CD4-positive, alpha-beta T cell (primary cell): ENCODE data around the gene NRIP1. TPM values are rescaled to one million over a fixed set of nuclear protein-coding genes. Genes with fewer than 3 reads are reported as not detected.

Source experiments
- ATAC-seq: fragments of 200-7000 bp; cut with Tn5 transposase; one replicate; pipeline ENCODE4 v1.10.0; 2022; ENCODE audit warnings: mild to moderate bottlenecking; ENCODE audit not compliant: poor library complexity
- CTCF ChIA-PET: fragments of 350-600 bp; sonication (Branson Sonifier 250); formaldehyde crosslinking; loops from one replicate; lab custom pipeline; 2021; ENCODE audit warnings: antibody characterized with exemption, inconsistent platforms; lab: Charles Lee
- POLR2A ChIA-PET: fragments of 350-600 bp; sonication (Branson Sonifier 250); formaldehyde crosslinking; loops from one replicate; lab custom pipeline; 2021; ENCODE audit warnings: antibody characterized with exemption, inconsistent platforms; lab: Charles Lee
- DNase-seq, 14 experiments: peaks; one replicate each; pipeline ENCODE4 v3.0.0-alpha.2; 2013 to 2020; ENCODE audit warnings: mixed read lengths in 2 of 14
- H3K27ac ChIP-seq, 2 donors: one replicate each; pipeline versions ENCODE4 v1.5.1 to v1.7.0; 2013; ENCODE audit warnings: low read length in 2 of 2, low read depth in 1 of 2, mild to moderate bottlenecking in 1 of 2
- H3K27me3 ChIP-seq, 2 experiments: 1 replicate in 1 of 2; 2 replicates in 1 of 2; pipeline versions ENCODE4 v1.6.1 to v1.7.0; 2013; ENCODE audit warnings: low read length in 2 of 2, control low read depth in 1 of 2, mild to moderate bottlenecking in 1 of 2, moderate library complexity in 1 of 2; ENCODE audit not compliant: insufficient read depth in 2 of 2, control insufficient read depth in 1 of 2
- H3K36me3 ChIP-seq: one replicate; pipeline ENCODE4 v1.6.1; 2013; ENCODE audit warnings: low read length, control low read depth; ENCODE audit not compliant: insufficient read depth
- H3K4me1 ChIP-seq: one replicate; pipeline ENCODE4 v1.6.1; 2013; ENCODE audit warnings: low read length, control low read depth; ENCODE audit not compliant: insufficient read depth
- H3K4me3 ChIP-seq: one replicate; pipeline ENCODE4 v1.5.1; 2013; ENCODE audit warnings: mild to moderate bottlenecking, low read length, moderate library complexity
- H3K9me3 ChIP-seq, 2 experiments: 1 replicate in 1 of 2; 2 replicates in 1 of 2; pipeline versions ENCODE4 v1.6.1 to v1.7.0; 2013; ENCODE audit warnings: low read length in 2 of 2, mild to moderate bottlenecking in 2 of 2, control low read depth in 1 of 2, moderate library complexity in 1 of 2; ENCODE audit not compliant: control insufficient read depth in 1 of 2, insufficient read depth in 1 of 2
- H3K27ac Mint-ChIP-seq: one replicate; pipeline ENCODE4 v1.8.0; 2020; ENCODE audit warnings: mixed read lengths
- H3K27me3 Mint-ChIP-seq: one replicate; pipeline ENCODE4 v1.8.0; 2021; ENCODE audit warnings: mixed read lengths
- H3K36me3 Mint-ChIP-seq: one replicate; pipeline ENCODE4 v1.8.0; 2021; ENCODE audit warnings: low read depth, mixed read lengths
- H3K4me1 Mint-ChIP-seq: one replicate; pipeline ENCODE4 v1.8.0; 2021; ENCODE audit warnings: low read depth, mixed read lengths
- H3K4me3 Mint-ChIP-seq: one replicate; pipeline ENCODE4 v1.8.0; 2020; ENCODE audit warnings: mild to moderate bottlenecking, mixed read lengths
- H3K9me3 Mint-ChIP-seq: one replicate; pipeline ENCODE4 v1.8.0; 2020; ENCODE audit warnings: mixed read lengths
- CTCF ChIP-seq: fragments of 200-600 bp; IDR thresholded peaks from one replicate; pipeline ENCODE4 v1.8.0; 2022; ENCODE audit warnings: antibody characterized with exemption, mild to moderate bottlenecking
- intact Hi-C, 2 experiments: fragments of 100-400 bp; cut with DNase I in 1 of 2; cut with micrococcal nuclease in 1 of 2; formaldehyde crosslinking; loops; one replicate each; pipeline versions ENCODE4 v1.15.1 to v1.9.0; 2023 to 2025; cut with DNase I, micrococcal nuclease
- total RNA-seq, 174 experiments: library from RNA in 2 of 174; stranded (reverse) in 2 of 174; gene quantifications; one replicate each; pipeline ENCODE4 v1.2.3 and lab custom pipeline; 2021 to 2026

The NRIP1 gene
- total RNA-seq, 2 experiments from 2014 or later = 41.6 to 50.1 TPM

- H3K4me1 ChIP-seq = no peaks in the 10 kb centered on the region
- H3K36me3 ChIP-seq = no peaks in the 10 kb centered on the region
- ChIA-PET CTCF (no interaction called here), POLR2A (interaction anchor here (1.3 kb wide), 1 partner anchor 16 kb away, joined by 3 read pairs; the partner anchor contains the start of gene NRIP1)
- no peak overlapping the region for H3K27ac ChIP-seq
- peaks cover 0 to 4% of the 10 kb centered on the region in 2 experiments for H3K27me3 ChIP-seq
- H3K4me3 Mint-ChIP-seq = no peak overlapping the region
- H3K9me3 ChIP-seq = no peaks in the 10 kb centered on the region
- no peak overlapping the region for H3K4me3 ChIP-seq
- H3K4me1 Mint-ChIP-seq = no peaks in the 10 kb centered on the region
- peaks cover 4% of the 10 kb centered on the region for H3K27me3 Mint-ChIP-seq
- no peak overlapping the region for H3K27ac Mint-ChIP-seq
- no peaks in the 10 kb centered on the region for H3K9me3 Mint-ChIP-seq
- no peaks in the 10 kb centered on the region for H3K36me3 Mint-ChIP-seq
- DNase-seq (no peak), ATAC-seq (no peak)
- TF ChIP-seq CTCF = no peak
- intact Hi-C loops = no loop called here
These were observed 15.7 kb upstream of the NRIP1 start for GRCh38 chr21:15080526-15080925.

DNA sequence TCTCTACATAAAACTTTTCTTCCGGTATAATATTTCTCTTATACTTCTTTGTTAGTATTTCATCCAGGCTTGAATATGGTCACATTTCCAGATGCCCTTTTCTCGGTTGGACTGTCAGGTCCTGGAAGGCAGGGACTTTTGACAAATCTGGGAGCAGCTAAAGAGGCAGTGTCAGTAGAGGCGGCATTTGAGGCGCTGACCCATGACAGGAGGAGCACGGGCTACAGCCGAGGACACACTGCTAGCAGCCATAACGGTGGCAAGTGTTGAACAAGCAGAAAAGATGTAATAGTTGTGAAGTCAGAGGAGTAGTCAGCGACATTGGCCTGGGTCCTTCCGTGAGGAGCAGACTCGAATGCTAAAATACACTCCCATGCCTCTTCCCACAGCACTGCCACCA is 14.5 kb upstream of the NRIP1 start:
- no peaks in the 10 kb centered on the region for H3K4me1 Mint-ChIP-seq
- H3K9me3 Mint-ChIP-seq = no peaks in the 10 kb centered on the region
- H3K4me1 ChIP-seq = no peaks in the 10 kb centered on the region
- H3K4me3 ChIP-seq = no peak overlapping the region
- no peaks in the 10 kb centered on the region for H3K36me3 ChIP-seq
- DNase-seq (no peak), ATAC-seq (no peak)
- CTCF ChIA-PET = no interaction called here
- POLR2A ChIA-PET = no interaction called here
- H3K36me3 Mint-ChIP-seq = no peaks in the 10 kb centered on the region
- no peak overlapping the region for H3K4me3 Mint-ChIP-seq
- peaks cover 0 to 4% of the 10 kb centered on the region in 2 experiments for H3K27me3 ChIP-seq
- H3K9me3 ChIP-seq = no peaks in the 10 kb centered on the region
- no peak overlapping the region for H3K27ac ChIP-seq
- H3K27ac Mint-ChIP-seq = no peak overlapping the region
- TF ChIP-seq CTCF = no peak
- no peaks in the 10 kb centered on the region for H3K27me3 Mint-ChIP-seq
- intact Hi-C loops = no loop called here

- intact Hi-C loops = no loop called here
- Histone ChIP-seq H3K27ac (no peak overlapping the region), H3K4me1 (no peaks in the 10 kb centered on the region), H3K36me3 (no peaks in the 10 kb centered on the region), H3K9me3 (no peaks in the 10 kb centered on the region), H3K27me3 (peaks cover 0 to 4% of the 10 kb centered on the region in 2 experiments), H3K4me3 (no peak overlapping the region)
- ATAC-seq (no peak), DNase-seq (no peak)
- no peak for TF ChIP-seq CTCF
- no peaks in the 10 kb centered on the region for H3K27me3 Mint-ChIP-seq
- no peak overlapping the region for H3K4me3 Mint-ChIP-seq
- H3K9me3 Mint-ChIP-seq = no peaks in the 10 kb centered on the region
- H3K36me3 Mint-ChIP-seq = no peaks in the 10 kb centered on the region
- no peaks in the 10 kb centered on the region for H3K4me1 Mint-ChIP-seq
- POLR2A ChIA-PET = no interaction called here
- CTCF ChIA-PET = interaction anchor here (1.1 kb wide), 1 partner anchor 45 kb away, joined by 3 read pairs; no protein-coding TSS in a partner anchor
- no peak overlapping the region for H3K27ac Mint-ChIP-seq
These were observed 13.4 kb upstream of the NRIP1 start for GRCh38 chr21:15078180-15078579.
